Esophagus squamous epithelium (tissue), 5 donors: ENCODE measurements around the gene CELF4. TPM values are rescaled to one million over a fixed set of nuclear protein-coding genes. Genes with fewer than 3 reads are reported as not detected.

Experiments
- DNase-seq: peaks from one replicate; lab custom pipeline; 2025; lab: John Stamatoyannopoulos, UW
- H3K27ac ChIP-seq, 4 donors: fragments of 200-600 bp; sonication (generic); one replicate each; pipeline ENCODE4 v1.5.1; 2016 to 2019; ENCODE audit warnings: mild to moderate bottlenecking in 1 of 4
- H3K27me3 ChIP-seq, 4 donors: fragments of 200-600 bp; sonication (generic); 1 replicate in 3 of 4; 2 replicates in 1 of 4; pipeline versions ENCODE4 v1.5.1 to v1.6.0; 2017 to 2021; ENCODE audit warnings: antibody characterized with exemption in 1 of 4
- H3K36me3 ChIP-seq, 3 donors: fragments of 200-600 bp; sonication (generic); one replicate each; pipeline ENCODE4 v1.5.1; 2016 to 2019
- H3K4me1 ChIP-seq, 3 donors: fragments of 200-600 bp; sonication (generic); one replicate each; pipeline ENCODE4 v1.5.1; 2017 to 2019
- H3K4me3 ChIP-seq, 4 donors: fragments of 200-600 bp; sonication (generic); 1 replicate in 3 of 4; 2 replicates in 1 of 4; pipeline ENCODE4 v1.5.1; 2016 to 2019; ENCODE audit warnings: mild to moderate bottlenecking in 2 of 4, moderate library complexity in 1 of 4
- H3K9me3 ChIP-seq, 3 donors: fragments of 200-600 bp; sonication (generic); one replicate each; pipeline ENCODE4 v1.5.1; 2016 to 2019
- CTCF ChIP-seq, 6 experiments: fragments of 450-650 bp in 4 of 6; fragments of 200-600 bp in 2 of 6; sonication (generic) in 2 of 6; IDR thresholded peaks; one replicate each; pipeline ENCODE4 v1.5.1; 2016 to 2019; ENCODE audit warnings: antibody characterized with exemption in 6 of 6, mild to moderate bottlenecking in 4 of 6, moderate library complexity in 4 of 6
- POLR2A ChIP-seq, 4 donors: fragments of 450-650 bp; IDR thresholded peaks; one replicate each; pipeline ENCODE4 v1.6.1; 2017; ENCODE audit warnings: antibody characterized with exemption in 4 of 4, mild to moderate bottlenecking in 4 of 4, moderate library complexity in 3 of 4
- WGBS, 2 donors: methylation state at CpG; one replicate each; pipeline ENCODE4 v1.1.5; 2018; 5-methylcytosine and 5-hydroxymethylcytosine counted together
- intact Hi-C: fragments of 100-400 bp; cut with DNase I; formaldehyde crosslinking; loops from one replicate; pipeline ENCODE4 v1.15.0; 2022
- total RNA-seq, 4 donors: library from RNA; depleted of rRNA; stranded (reverse); fragments of >200 nt; gene quantifications; one replicate each; pipeline ENCODE4 v1.1.0, GENCODE V29; 2016
- donor health status: DM: yes; HTN: yes; CAD: no.

Gene CELF4
- total RNA-seq, result not detected

GRCh38 chr18:37565101-37565976, at the start of gene CELF4:
TSS of gene CELF4 (minus strand) at chr18:37565798.
- H3K9me3 ChIP-seq, result no peaks in the 10 kb centered on the region
- 1 to 8% methylated on average over 52 to 54 of the region's 62 CpGs for WGBS, 2 donors
- H3K27ac ChIP-seq, result no peak within 1 kb of the TSS
- no peak for TF ChIP-seq CTCF (IDR thresholded peaks at IDR 0.05)
- no peak for TF ChIP-seq POLR2A (IDR thresholded peaks at IDR 0.05)
- peaks cover 13 to 33% (median 23%) of the 10 kb centered on the region in 3 donors for H3K4me1 ChIP-seq
- peak within 1 kb of the TSS; percentile 20 to 66 (median 49) for H3K4me3 ChIP-seq
- no peak for DNase-seq
- intact Hi-C loops, result no loop called here
- H3K36me3 ChIP-seq, result no peaks in the 10 kb centered on the region
- H3K27me3 ChIP-seq, result peaks cover 12 to 100% (median 20%) of the 10 kb centered on the region in 4 donors

- Histone ChIP-seq H3K4me3 (no peak overlapping the region), H3K27ac (no peak overlapping the region), H3K9me3 (no peaks in the 10 kb centered on the region), H3K4me1 (no peaks in the 10 kb centered on the region), H3K36me3 (no peaks in the 10 kb centered on the region), H3K27me3 (no peaks in the 10 kb centered on the region)
- WGBS, 2 donors, result 27 to 57% methylated on average over 1 of the region's 1 CpG
- intact Hi-C loops, result no loop called here
- TF ChIP-seq CTCF (IDR thresholded peaks at IDR 0.05), result no peak
- no peak for DNase-seq
Observed at GRCh38 chr18:37613253-37613565, 47.6 kb upstream of the CELF4 start.

- H3K27ac ChIP-seq, result no peak overlapping the region
- no peaks in the 10 kb centered on the region for H3K36me3 ChIP-seq
- TF ChIP-seq POLR2A (IDR thresholded peaks at IDR 0.05) (no peak), CTCF (IDR thresholded peaks at IDR 0.05) (no peak)
- H3K4me1 ChIP-seq, result no peaks in the 10 kb centered on the region
- DNase-seq, result no peak
- H3K27me3 ChIP-seq, result no peaks in the 10 kb centered on the region
- H3K9me3 ChIP-seq, result no peaks in the 10 kb centered on the region
- intact Hi-C loops, result no loop called here
- 21 to 27% methylated on average over 3 to 4 of the region's 5 CpGs for WGBS, 2 donors
- no peak overlapping the region for H3K4me3 ChIP-seq
Observed at GRCh38 chr18:37612524-37613252, 47.1 kb upstream of the CELF4 start.

- 83 to 85% methylated on average over 5 of the region's 5 CpGs for WGBS, 2 donors
- intact Hi-C loops, result no loop called here
- no peaks in the 10 kb centered on the region for H3K9me3 ChIP-seq
- no peak overlapping the region for H3K4me3 ChIP-seq
- H3K27ac ChIP-seq, result no peak overlapping the region
- H3K36me3 ChIP-seq, result no peaks in the 10 kb centered on the region
- TF ChIP-seq POLR2A (IDR thresholded peaks at IDR 0.05) (no peak), CTCF (IDR thresholded peaks at IDR 0.05) (no peak)
- no peak for DNase-seq
- no peaks in the 10 kb centered on the region for H3K27me3 ChIP-seq
- no peaks in the 10 kb centered on the region for H3K4me1 ChIP-seq
Observed at GRCh38 chr18:37611614-37612279, 46.1 kb upstream of the CELF4 start.

GRCh38 chr18:37608876-37609275, 43.3 kb upstream of the CELF4 start:
- no peak overlapping the region for H3K4me3 ChIP-seq
- DNase-seq, result no peak
- no peak overlapping the region for H3K27ac ChIP-seq
- no peaks in the 10 kb centered on the region for H3K27me3 ChIP-seq
- no peaks in the 10 kb centered on the region for H3K4me1 ChIP-seq
- no peaks in the 10 kb centered on the region for H3K36me3 ChIP-seq
- no peaks in the 10 kb centered on the region for H3K9me3 ChIP-seq
- 83 to 86% methylated on average over 9 to 10 of the region's 10 CpGs for WGBS, 2 donors
- intact Hi-C loops, result no loop called here
- no peak for TF ChIP-seq CTCF (IDR thresholded peaks at IDR 0.05)
- TF ChIP-seq POLR2A (IDR thresholded peaks at IDR 0.05), result no peak
